ENCODE data around the gene FCER1G. TPM values are rescaled to one million over a fixed set of nuclear protein-coding genes. Genes with fewer than 3 reads are reported as not detected.
A peak's percentile ranks its signal among the peaks of the same experiment; 100 is the strongest.

FCER1G gene
- total RNA-seq, 1 donor from 2014 or later, result 16.2 TPM

GRCh38 chr1:161226759-161227158 is 11.7 kb downstream of the FCER1G start:
- H3K4me3 ChIP-seq (ENCODE audit: low read length in 3 of 3), result peak overlapping the region; percentile 98 to 99 (median 99)
- H3K4me1 ChIP-seq (ENCODE audit: control insufficient read depth in 3 of 3, insufficient read depth in 3 of 3, low read length in 3 of 3), result peaks cover 20 to 25% (median 22%) of the 10 kb centered on the region in 3 donors
- peak overlapping the region; percentile 84 to 95 (median 85) for H3K9ac ChIP-seq (ENCODE audit: low read depth in 1 of 3, low read length in 3 of 3)
- no peaks in the 10 kb centered on the region for H3K27me3 ChIP-seq (ENCODE audit: control insufficient read depth in 3 of 3, insufficient read depth in 3 of 3, low read length in 3 of 3)
- H3K9me3 ChIP-seq (ENCODE audit: control insufficient read depth in 3 of 3, low read length in 3 of 3), result no peaks in the 10 kb centered on the region
- H3K36me3 ChIP-seq (ENCODE audit: control insufficient read depth in 3 of 3, insufficient read depth in 3 of 3, low read length in 3 of 3), result peaks cover 24 to 32% (median 27%) of the 10 kb centered on the region in 3 donors
- peak overlapping the region; percentile 74 for H3K27ac ChIP-seq (ENCODE audit: low read depth, low read length)

- Histone ChIP-seq H3K27ac (ENCODE audit: low read depth, low read length) (no peak overlapping the region), H3K9me3 (ENCODE audit: control insufficient read depth in 3 of 3, low read length in 3 of 3) (no peaks in the 10 kb centered on the region), H3K4me1 (ENCODE audit: control insufficient read depth in 3 of 3, insufficient read depth in 3 of 3, low read length in 3 of 3) (peaks cover 20 to 25% (median 22%) of the 10 kb centered on the region in 3 donors), H3K9ac (ENCODE audit: low read depth in 1 of 3, low read length in 3 of 3) (peak overlapping the region; percentile 24 to 85 (median 84)), H3K4me3 (ENCODE audit: low read length in 3 of 3) (peak overlapping the region in 2 of 3 donors; percentile 99), H3K36me3 (ENCODE audit: control insufficient read depth in 3 of 3, insufficient read depth in 3 of 3, low read length in 3 of 3) (peaks cover 24 to 32% (median 27%) of the 10 kb centered on the region in 3 donors), H3K27me3 (ENCODE audit: control insufficient read depth in 3 of 3, insufficient read depth in 3 of 3, low read length in 3 of 3) (no peaks in the 10 kb centered on the region)
Measured at GRCh38 chr1:161227196-161227871, 12.2 kb downstream of the FCER1G start.

GRCh38 chr1:161228032-161228431 is 12.9 kb downstream of the FCER1G start:
- peaks cover 20 to 25% (median 22%) of the 10 kb centered on the region in 3 donors for H3K4me1 ChIP-seq (ENCODE audit: control insufficient read depth in 3 of 3, insufficient read depth in 3 of 3, low read length in 3 of 3)
- H3K9ac ChIP-seq (ENCODE audit: low read depth in 1 of 3, low read length in 3 of 3), result no peak overlapping the region
- peaks cover 24 to 32% (median 27%) of the 10 kb centered on the region in 3 donors for H3K36me3 ChIP-seq (ENCODE audit: control insufficient read depth in 3 of 3, insufficient read depth in 3 of 3, low read length in 3 of 3)
- H3K27me3 ChIP-seq (ENCODE audit: control insufficient read depth in 3 of 3, insufficient read depth in 3 of 3, low read length in 3 of 3), result no peaks in the 10 kb centered on the region
- no peak overlapping the region for H3K4me3 ChIP-seq (ENCODE audit: low read length in 3 of 3)
- H3K27ac ChIP-seq (ENCODE audit: low read depth, low read length), result no peak overlapping the region
- H3K9me3 ChIP-seq (ENCODE audit: control insufficient read depth in 3 of 3, low read length in 3 of 3), result no peaks in the 10 kb centered on the region

DNA sequence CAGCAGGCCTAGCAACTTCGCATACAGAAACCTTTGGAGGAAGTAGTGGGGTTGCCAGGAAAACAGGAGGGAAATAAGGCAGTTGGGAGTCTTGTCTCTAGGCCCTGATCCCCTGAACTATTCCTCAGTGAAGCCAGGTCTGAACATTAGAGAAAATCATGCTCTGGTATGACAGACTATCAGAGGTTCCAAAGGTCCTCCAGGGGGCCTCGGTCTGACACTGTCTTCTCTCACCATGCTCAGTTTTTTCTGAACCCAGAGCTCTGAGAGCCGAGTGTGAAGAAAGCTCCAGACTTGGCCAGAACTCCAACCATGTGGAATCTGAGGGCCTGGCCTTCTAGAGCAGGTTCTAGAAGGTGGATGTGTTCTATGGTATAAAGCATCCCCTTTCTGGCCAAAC is 14.8 kb downstream of the FCER1G start:
- no peaks in the 10 kb centered on the region for H3K27me3 ChIP-seq (ENCODE audit: control insufficient read depth in 3 of 3, insufficient read depth in 3 of 3, low read length in 3 of 3)
- H3K4me3 ChIP-seq (ENCODE audit: low read length in 3 of 3), result no peak overlapping the region
- H3K4me1 ChIP-seq (ENCODE audit: control insufficient read depth in 3 of 3, insufficient read depth in 3 of 3, low read length in 3 of 3), result peaks cover 20 to 25% (median 22%) of the 10 kb centered on the region in 3 donors
- no peak overlapping the region for H3K27ac ChIP-seq (ENCODE audit: low read depth, low read length)
- no peaks in the 10 kb centered on the region for H3K9me3 ChIP-seq (ENCODE audit: control insufficient read depth in 3 of 3, low read length in 3 of 3)
- H3K9ac ChIP-seq (ENCODE audit: low read depth in 1 of 3, low read length in 3 of 3), result no peak overlapping the region
- H3K36me3 ChIP-seq (ENCODE audit: control insufficient read depth in 3 of 3, insufficient read depth in 3 of 3, low read length in 3 of 3), result peaks cover 24 to 32% (median 27%) of the 10 kb centered on the region in 3 donors

GRCh38 chr1:161230762-161231161 is 15.7 kb downstream of the FCER1G start:
- Histone ChIP-seq H3K9ac (ENCODE audit: low read depth in 1 of 3, low read length in 3 of 3) (no peak overlapping the region), H3K27me3 (ENCODE audit: control insufficient read depth in 3 of 3, insufficient read depth in 3 of 3, low read length in 3 of 3) (no peaks in the 10 kb centered on the region), H3K36me3 (ENCODE audit: control insufficient read depth in 3 of 3, insufficient read depth in 3 of 3, low read length in 3 of 3) (peaks cover 24 to 32% (median 27%) of the 10 kb centered on the region in 3 donors), H3K27ac (ENCODE audit: low read depth, low read length) (no peak overlapping the region), H3K4me1 (ENCODE audit: control insufficient read depth in 3 of 3, insufficient read depth in 3 of 3, low read length in 3 of 3) (peaks cover 16 to 18% (median 16%) of the 10 kb centered on the region in 3 donors), H3K4me3 (ENCODE audit: low read length in 3 of 3) (no peak overlapping the region), H3K9me3 (ENCODE audit: control insufficient read depth in 3 of 3, low read length in 3 of 3) (no peaks in the 10 kb centered on the region)

DNA sequence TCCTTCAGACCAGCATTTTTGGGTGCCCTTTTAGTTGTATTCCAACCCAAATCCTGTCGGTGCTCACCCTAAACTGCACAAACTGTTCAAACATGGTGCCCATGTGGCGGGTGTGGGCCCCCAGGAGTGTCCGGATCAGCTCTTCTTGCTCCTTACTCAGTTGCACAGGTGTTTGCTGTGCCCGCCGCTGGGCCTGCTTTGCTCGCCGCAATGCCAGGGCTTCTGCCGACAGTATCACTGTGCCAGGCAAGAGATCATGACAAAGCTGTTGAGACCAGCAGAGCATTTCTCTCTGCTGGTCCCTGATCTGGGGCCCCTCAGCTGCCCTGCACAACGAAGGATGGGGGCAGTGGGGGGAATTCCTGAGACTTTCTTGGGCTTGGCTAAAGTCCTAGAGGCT is 18.0 kb downstream of the FCER1G start:
- peaks cover 21 to 28% (median 26%) of the 10 kb centered on the region in 3 donors for H3K36me3 ChIP-seq (ENCODE audit: control insufficient read depth in 3 of 3, insufficient read depth in 3 of 3, low read length in 3 of 3)
- no peak overlapping the region for H3K9ac ChIP-seq (ENCODE audit: low read depth in 1 of 3, low read length in 3 of 3)
- no peaks in the 10 kb centered on the region for H3K9me3 ChIP-seq (ENCODE audit: control insufficient read depth in 3 of 3, low read length in 3 of 3)
- H3K27me3 ChIP-seq (ENCODE audit: control insufficient read depth in 3 of 3, insufficient read depth in 3 of 3, low read length in 3 of 3), result no peaks in the 10 kb centered on the region
- no peaks in the 10 kb centered on the region for H3K4me1 ChIP-seq (ENCODE audit: control insufficient read depth in 3 of 3, insufficient read depth in 3 of 3, low read length in 3 of 3)
- no peak overlapping the region for H3K4me3 ChIP-seq (ENCODE audit: low read length in 3 of 3)
- no peak overlapping the region for H3K27ac ChIP-seq (ENCODE audit: low read depth, low read length)

- Histone ChIP-seq H3K36me3 (ENCODE audit: control insufficient read depth in 3 of 3, insufficient read depth in 3 of 3, low read length in 3 of 3) (no peaks in the 10 kb centered on the region), H3K4me3 (ENCODE audit: low read length in 3 of 3) (no peak overlapping the region), H3K9me3 (ENCODE audit: control insufficient read depth in 3 of 3, low read length in 3 of 3) (no peaks in the 10 kb centered on the region), H3K27ac (ENCODE audit: low read depth, low read length) (no peak overlapping the region), H3K27me3 (ENCODE audit: control insufficient read depth in 3 of 3, insufficient read depth in 3 of 3, low read length in 3 of 3) (peaks cover 0 to 4% (median 0%) of the 10 kb centered on the region in 3 donors), H3K4me1 (ENCODE audit: control insufficient read depth in 3 of 3, insufficient read depth in 3 of 3, low read length in 3 of 3) (no peaks in the 10 kb centered on the region), H3K9ac (ENCODE audit: low read depth in 1 of 3, low read length in 3 of 3) (no peak overlapping the region)
Measured at GRCh38 chr1:161235957-161236775, 21.1 kb downstream of the FCER1G start.

- peaks cover 0 to 5% (median 4%) of the 10 kb centered on the region in 3 donors for H3K27me3 ChIP-seq (ENCODE audit: control insufficient read depth in 3 of 3, insufficient read depth in 3 of 3, low read length in 3 of 3)
- no peaks in the 10 kb centered on the region for H3K4me1 ChIP-seq (ENCODE audit: control insufficient read depth in 3 of 3, insufficient read depth in 3 of 3, low read length in 3 of 3)
- no peak within 1 kb of the TSS for H3K27ac ChIP-seq (ENCODE audit: low read depth, low read length)
- no peak within 1 kb of the TSS for H3K4me3 ChIP-seq (ENCODE audit: low read length in 3 of 3)
- H3K9ac ChIP-seq (ENCODE audit: low read depth in 1 of 3, low read length in 3 of 3), result no peak within 1 kb of the TSS
- H3K36me3 ChIP-seq (ENCODE audit: control insufficient read depth in 3 of 3, insufficient read depth in 3 of 3, low read length in 3 of 3), result no peaks in the 10 kb centered on the region
- no peaks in the 10 kb centered on the region for H3K9me3 ChIP-seq (ENCODE audit: control insufficient read depth in 3 of 3, low read length in 3 of 3)
Measured at GRCh38 chr1:161238039-161238473, 23.0 kb downstream of the FCER1G start, which contains the start of gene NR1I3. TSS of gene NR1I3 (minus strand) at chr1:161238203. CDS start at chr1:161236565, 1,638 bp downstream.

DNA sequence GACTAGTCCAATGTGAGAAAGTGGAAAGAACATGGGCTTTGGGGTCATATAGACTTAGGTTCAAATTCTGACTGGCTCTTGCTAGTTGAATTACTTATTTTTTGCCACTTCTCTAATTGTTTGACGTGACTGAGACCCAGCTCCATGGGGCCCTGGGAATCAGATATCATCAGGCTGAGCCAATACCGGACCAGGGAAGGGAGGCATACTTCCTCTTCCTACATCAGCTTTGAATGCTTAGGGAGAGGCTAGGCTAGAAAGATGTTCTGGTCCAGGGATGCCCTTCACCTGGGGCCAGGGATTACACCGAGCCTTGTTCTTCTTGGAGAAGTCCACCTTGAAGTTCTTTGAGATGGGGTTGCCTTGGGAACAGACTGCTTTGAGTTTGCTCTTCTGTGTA is 26.6 kb downstream of the FCER1G start:
- Histone ChIP-seq H3K36me3 (ENCODE audit: control insufficient read depth in 3 of 3, insufficient read depth in 3 of 3, low read length in 3 of 3) (no peaks in the 10 kb centered on the region), H3K27me3 (ENCODE audit: control insufficient read depth in 3 of 3, insufficient read depth in 3 of 3, low read length in 3 of 3) (peaks cover 0 to 5% (median 4%) of the 10 kb centered on the region in 3 donors), H3K4me1 (ENCODE audit: control insufficient read depth in 3 of 3, insufficient read depth in 3 of 3, low read length in 3 of 3) (no peaks in the 10 kb centered on the region), H3K4me3 (ENCODE audit: low read length in 3 of 3) (no peak overlapping the region), H3K27ac (ENCODE audit: low read depth, low read length) (no peak overlapping the region), H3K9ac (ENCODE audit: low read depth in 1 of 3, low read length in 3 of 3) (no peak overlapping the region), H3K9me3 (ENCODE audit: control insufficient read depth in 3 of 3, low read length in 3 of 3) (no peaks in the 10 kb centered on the region)

DNA sequence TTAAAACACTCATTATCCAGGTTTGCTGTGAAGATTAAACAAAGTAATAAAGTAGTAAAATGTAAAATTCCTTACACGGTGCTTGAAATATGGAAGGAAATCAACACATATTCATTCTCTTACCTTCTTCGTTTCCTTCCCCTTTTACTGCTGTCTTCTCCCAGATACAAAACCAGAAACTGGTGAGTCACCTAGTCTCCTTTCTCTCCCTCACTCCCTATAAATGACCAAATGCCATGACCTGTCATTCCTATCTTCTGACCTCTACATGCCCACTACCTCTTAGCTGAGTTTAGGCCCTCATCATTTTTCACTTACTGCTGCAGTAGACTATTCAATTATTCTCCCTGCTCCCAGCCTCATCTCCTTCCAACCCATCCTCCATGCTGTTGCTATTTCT is 27.2 kb downstream of the FCER1G start:
- Histone ChIP-seq H3K36me3 (ENCODE audit: control insufficient read depth in 3 of 3, insufficient read depth in 3 of 3, low read length in 3 of 3) (no peaks in the 10 kb centered on the region), H3K9me3 (ENCODE audit: control insufficient read depth in 3 of 3, low read length in 3 of 3) (no peaks in the 10 kb centered on the region), H3K4me1 (ENCODE audit: control insufficient read depth in 3 of 3, insufficient read depth in 3 of 3, low read length in 3 of 3) (no peaks in the 10 kb centered on the region), H3K27ac (ENCODE audit: low read depth, low read length) (no peak overlapping the region), H3K4me3 (ENCODE audit: low read length in 3 of 3) (no peak overlapping the region), H3K9ac (ENCODE audit: low read depth in 1 of 3, low read length in 3 of 3) (no peak overlapping the region), H3K27me3 (ENCODE audit: control insufficient read depth in 3 of 3, insufficient read depth in 3 of 3, low read length in 3 of 3) (peaks cover 0 to 5% (median 4%) of the 10 kb centered on the region in 3 donors)
